DMS53 treated with DMSO at 0.1 percent for 48 hours (cell line): ENCODE data around the gene CAST.

Source experiments
- DNase-seq: peaks from one replicate; lab custom pipeline; 2025; ENCODE audit not compliant: unreplicated experiment; lab: John Stamatoyannopoulos, UW

CAST gene

GRCh38 chr5:96645091-96645490 is 17.1 kb upstream of the CAST start:
- DNase-seq = no peak

- DNase-seq = no peak
These were observed 14.2 kb upstream of the CAST start for GRCh38 chr5:96648023-96648422.

- no peak for DNase-seq
These were observed 13.6 kb upstream of the CAST start for GRCh38 chr5:96648593-96648992.

GRCh38 chr5:96649251-96649662 is 12.9 kb upstream of the CAST start:
- DNase-seq = no peak

- DNase-seq = no peak
These were observed 12.3 kb upstream of the CAST start for GRCh38 chr5:96649681-96650540.

GRCh38 chr5:96651047-96651446 is 11.1 kb upstream of the CAST start:
- no peak for DNase-seq

- no peak for DNase-seq
These were observed 10.0 kb upstream of the CAST start for GRCh38 chr5:96651948-96652753.

- DNase-seq = no peak
These were observed 9.3 kb upstream of the CAST start for GRCh38 chr5:96652769-96653454.

- no peak for DNase-seq
These were observed 8.0 kb upstream of the CAST start for GRCh38 chr5:96654209-96654608.

GRCh38 chr5:96655085-96655484 is 7.1 kb upstream of the CAST start:
- no peak for DNase-seq

GRCh38 chr5:96655506-96655905 is 6.7 kb upstream of the CAST start:
- DNase-seq = no peak

GRCh38 chr5:96657068-96657467 is 5.1 kb upstream of the CAST start:
- peak; percentile 13 for DNase-seq

- DNase-seq = no peak
These were observed 3.9 kb upstream of the CAST start for GRCh38 chr5:96658272-96658671.

- DNase-seq = peak; percentile 12
These were observed 3.0 kb upstream of the CAST start for GRCh38 chr5:96659170-96659569.

GRCh38 chr5:96660971-96661854 is 963 bp upstream of the CAST start:
- peak; percentile 51 for DNase-seq

GRCh38 chr5:96662725-96663518 is 746 bp downstream of the CAST start:
- DNase-seq = peak; percentile 86

- no peak for DNase-seq
These were observed 1.4 kb downstream of the CAST start for GRCh38 chr5:96663608-96664007.

GRCh38 chr5:96664669-96665068 is 2.5 kb downstream of the CAST start:
- DNase-seq = no peak

- DNase-seq = no peak
These were observed 6.5 kb downstream of the CAST start for GRCh38 chr5:96668725-96669124.

GRCh38 chr5:96669909-96670308 is 7.7 kb downstream of the CAST start:
- DNase-seq = no peak
